DMS153 treated with DMSO at 0.1 percent for 48 hours (cell line): ENCODE data around the gene NANS.

Source experiments
- DNase-seq: peaks from one replicate; lab custom pipeline; 2025; ENCODE audit not compliant: unreplicated experiment; lab: John Stamatoyannopoulos, UW

The NANS gene

GRCh38 chr9:98130576-98131228, 74.2 kb downstream of the NANS start:
- no peak for DNase-seq

- DNase-seq, result no peak
Observed at GRCh38 chr9:98132158-98132557, 75.6 kb downstream of the NANS start.
